H7 (cell line): Measurements from ENCODE around the gene ZNF354B. TPM values are rescaled to one million over a fixed set of nuclear protein-coding genes. Genes with fewer than 3 reads are reported as not detected.
"Not testable (repeated sequence)": the region's sequence is repeated elsewhere in the genome, so short reads cannot be mapped to it uniquely, and the experiment has no call there.

Experiments
- DNase-seq: peaks from one replicate; pipeline ENCODE4 v3.0.0; 2012
- H3K27me3 ChIP-seq: 2 replicates; pipeline ENCODE4 v1.6.0; 2011; ENCODE audit warnings: mild to moderate bottlenecking, low read length; ENCODE audit not compliant: control insufficient read depth, insufficient read depth
- H3K36me3 ChIP-seq: replicated peaks from 2 replicates; pipeline ENCODE4 v1.5.1; 2011; ENCODE audit warnings: low read length; ENCODE audit not compliant: control insufficient read depth, insufficient read depth
- H3K4me3 ChIP-seq: 2 replicates; pipeline ENCODE4 v1.5.1; 2011; ENCODE audit warnings: low read depth, mild to moderate bottlenecking, control low read depth, low read length, moderate library complexity; ENCODE audit not compliant: insufficient read depth
- total RNA-seq: library from RNA; depleted of rRNA; stranded (reverse); fragments of >200 nt; shearing (Covaris generic); gene quantifications from 2 replicates; pipeline ENCODE4 v1.2.3, GENCODE V29; 2014; rRNA removed

Gene ZNF354B
- 2.7 and 11.7 TPM in 2 replicates for total RNA-seq

- no peaks in the 10 kb centered on the region; the same call in 1 of the 2 replicates for H3K27me3 ChIP-seq
- H3K4me3 ChIP-seq = peak within 1 kb of the TSS; percentile 62
- peaks cover 2% of the 10 kb centered on the region; the same call in 1 of the 2 replicates for H3K36me3 ChIP-seq
- DNase-seq = peak; percentile 93
These were observed at the start of gene ZNF354B for GRCh38 chr5:178859625-178860521. Gene ZNF354B, plus strand, starts transcription at chr5:178859953. Its CDS starts 1,095 bp downstream, at chr5:178861048.

- Histone ChIP-seq H3K36me3 (no peaks in the 10 kb centered on the region), H3K27me3 (no peaks in the 10 kb centered on the region), H3K4me3 (no peak overlapping the region)
- no peak for DNase-seq
These were observed 42.2 kb upstream of the ZNF354B start for GRCh38 chr5:178817506-178817905.

GRCh38 chr5:178818094-178818493, 41.7 kb upstream of the ZNF354B start:
- H3K27me3 ChIP-seq = no peaks in the 10 kb centered on the region
- H3K4me3 ChIP-seq = no peak overlapping the region
- no peaks in the 10 kb centered on the region for H3K36me3 ChIP-seq
- DNase-seq = peak; percentile 42

- no peaks in the 10 kb centered on the region for H3K36me3 ChIP-seq
These were observed 39.8 kb upstream of the ZNF354B start for GRCh38 chr5:178820001-178820400.

GRCh38 chr5:178825444-178825843, 34.3 kb upstream of the ZNF354B start:
- H3K27me3 ChIP-seq = no peaks in the 10 kb centered on the region
- no peaks in the 10 kb centered on the region for H3K36me3 ChIP-seq
- no peak overlapping the region for H3K4me3 ChIP-seq
- no peak for DNase-seq

More at GRCh38 chr5:178820001-178820400, 39.8 kb upstream of the ZNF354B start:
- H3K27me3 ChIP-seq = no peaks in the 10 kb centered on the region
- no peak overlapping the region for H3K4me3 ChIP-seq
- no peak for DNase-seq

GRCh38 chr5:178826216-178826615, 33.5 kb upstream of the ZNF354B start:
- H3K27me3 ChIP-seq = no peaks in the 10 kb centered on the region
- peak; percentile 59 for DNase-seq
- H3K4me3 ChIP-seq = no peak overlapping the region
- H3K36me3 ChIP-seq = no peaks in the 10 kb centered on the region

- Histone ChIP-seq H3K27me3 (no peaks in the 10 kb centered on the region), H3K36me3 (no peaks in the 10 kb centered on the region), H3K4me3 (no peak overlapping the region)
- DNase-seq = no peak
These were observed 32.1 kb upstream of the ZNF354B start for GRCh38 chr5:178827636-178828035.

GRCh38 chr5:178831049-178831448, 28.7 kb upstream of the ZNF354B start:
- no peaks in the 10 kb centered on the region for H3K36me3 ChIP-seq
- no peaks in the 10 kb centered on the region for H3K27me3 ChIP-seq
- peak; percentile 46 for DNase-seq
- H3K4me3 ChIP-seq = no peak overlapping the region

GRCh38 chr5:178832618-178833201, 27.0 kb upstream of the ZNF354B start:
- H3K4me3 ChIP-seq = peak overlapping the region; percentile 37; the same call in 1 of the 2 replicates
- peak; percentile 42 for DNase-seq
- H3K27me3 ChIP-seq = no peaks in the 10 kb centered on the region
- no peaks in the 10 kb centered on the region for H3K36me3 ChIP-seq

GRCh38 chr5:178836628-178837027, 23.1 kb upstream of the ZNF354B start:
- no peak overlapping the region for H3K4me3 ChIP-seq
- no peak for DNase-seq
- H3K27me3 ChIP-seq = no peaks in the 10 kb centered on the region
- H3K36me3 ChIP-seq = no peaks in the 10 kb centered on the region

GRCh38 chr5:178838695-178839318, 20.9 kb upstream of the ZNF354B start:
- H3K36me3 ChIP-seq, H3K4me3 ChIP-seq, H3K27me3 ChIP-seq: not testable (repeated sequence)
- peak; percentile 59 for DNase-seq

- Histone ChIP-seq H3K36me3 (no peaks in the 10 kb centered on the region), H3K4me3 (no peak overlapping the region), H3K27me3 (no peaks in the 10 kb centered on the region)
- DNase-seq = peak; percentile 74
These were observed 20.4 kb upstream of the ZNF354B start for GRCh38 chr5:178839319-178839704.

GRCh38 chr5:178840399-178840798, 19.4 kb upstream of the ZNF354B start:
- H3K4me3 ChIP-seq, H3K27me3 ChIP-seq, H3K36me3 ChIP-seq, DNase-seq: not testable (repeated sequence)

GRCh38 chr5:178849316-178849715, 10.4 kb upstream of the ZNF354B start:
- DNase-seq = no peak
- H3K36me3 ChIP-seq = no peaks in the 10 kb centered on the region

GRCh38 chr5:178851951-178852350, 7.8 kb upstream of the ZNF354B start:
- H3K27me3 ChIP-seq = no peaks in the 10 kb centered on the region
- no peak for DNase-seq
- no peak overlapping the region for H3K4me3 ChIP-seq
- H3K36me3 ChIP-seq = no peaks in the 10 kb centered on the region

More at GRCh38 chr5:178849316-178849715, 10.4 kb upstream of the ZNF354B start:
- Histone ChIP-seq H3K4me3 (no peak overlapping the region), H3K27me3 (no peaks in the 10 kb centered on the region)
